ENCODE measurements around the gene IRX4.
"Not testable (repeated sequence)": the region's sequence is repeated elsewhere in the genome, so short reads cannot be mapped to it uniquely, and the experiment has no call there.

IRX4 gene

GRCh38 chr5:1856596-1857255 is 26.0 kb downstream of the IRX4 start:
- no peak for DNase-seq (ENCODE audit: low spot score)

GRCh38 chr5:1855596-1855995 is 27.1 kb downstream of the IRX4 start:
- no peak for DNase-seq (ENCODE audit: low spot score)

GRCh38 chr5:1855075-1855474 is 27.6 kb downstream of the IRX4 start:
- DNase-seq (ENCODE audit: low spot score) = no peak

- DNase-seq (ENCODE audit: low spot score) = no peak
Observed at GRCh38 chr5:1853531-1853930, 29.2 kb downstream of the IRX4 start.

GRCh38 chr5:1852324-1852947 is 30.3 kb downstream of the IRX4 start:
- no peak for DNase-seq (ENCODE audit: low spot score)

- DNase-seq (ENCODE audit: low spot score) = no peak
Observed at GRCh38 chr5:1851290-1851934, 31.3 kb downstream of the IRX4 start.

- DNase-seq (ENCODE audit: low spot score) = no peak
Observed at GRCh38 chr5:1850324-1851154, 32.2 kb downstream of the IRX4 start.

GRCh38 chr5:1847611-1848010 is 35.1 kb downstream of the IRX4 start:
- no peak for DNase-seq (ENCODE audit: low spot score)

- no peak for DNase-seq (ENCODE audit: low spot score)
Observed at GRCh38 chr5:1847056-1847455, 35.7 kb downstream of the IRX4 start.

- DNase-seq (ENCODE audit: low spot score) = no peak
Observed at GRCh38 chr5:1846583-1846982, 36.1 kb downstream of the IRX4 start.

GRCh38 chr5:1845696-1846095 is 37.0 kb downstream of the IRX4 start:
- DNase-seq (ENCODE audit: low spot score) = no peak

- no peak for DNase-seq (ENCODE audit: low spot score)
Observed at GRCh38 chr5:1844708-1845436, 37.9 kb downstream of the IRX4 start.

GRCh38 chr5:1843761-1844160 is 39.0 kb downstream of the IRX4 start:
- not testable (repeated sequence) for DNase-seq (ENCODE audit: low spot score)

GRCh38 chr5:1842004-1842819 is 40.5 kb downstream of the IRX4 start:
- no peak for DNase-seq (ENCODE audit: low spot score)

- no peak for DNase-seq (ENCODE audit: low spot score)
Observed at GRCh38 chr5:1840741-1841521, 41.8 kb downstream of the IRX4 start.

GRCh38 chr5:1840071-1840547 is 42.6 kb downstream of the IRX4 start:
- no peak for DNase-seq (ENCODE audit: low spot score)

- DNase-seq (ENCODE audit: low spot score) = no peak
Observed at GRCh38 chr5:1838013-1838412, 44.7 kb downstream of the IRX4 start.

- DNase-seq (ENCODE audit: low spot score) = no peak
Observed at GRCh38 chr5:1836891-1837880, 45.5 kb downstream of the IRX4 start.

Measured in GM03348 (cell line).